ENCODE measurements around the gene HNRNPC. TPM values are rescaled to one million over a fixed set of nuclear protein-coding genes. Genes with fewer than 3 reads are reported as not detected.
"Not testable (repeated sequence)": the region's sequence is repeated elsewhere in the genome, so short reads cannot be mapped to it uniquely, and the experiment has no call there.

Gene HNRNPC
- total RNA-seq, 2 experiments from 2014 or later = 1,155 to 1,665 TPM

GRCh38 chr14:21272661-21273060, 3.4 kb upstream of the HNRNPC start:
- H3K27ac Mint-ChIP-seq; H3K4me3 Mint-ChIP-seq; H3K27me3 Mint-ChIP-seq; DNase-seq; H3K9me3 Mint-ChIP-seq (ENCODE audit: low read depth); intact Hi-C loops (cut with DNase I, micrococcal nuclease); ATAC-seq; CTCF ChIA-PET: not testable (repeated sequence)
- Mint-ChIP-seq H3K4me1 (peaks cover 11% of the 10 kb centered on the region), H3K36me3 (ENCODE audit: low read depth) (peaks cover 16% of the 10 kb centered on the region)
- POLR2A ChIA-PET = interaction anchor here (0.9 kb wide), 1 partner anchor 16 kb away, joined by 3 read pairs; no protein-coding TSS in a partner anchor

GRCh38 chr14:21268617-21269251, 508 bp downstream of the HNRNPC start:
- peak overlapping the region; percentile 100 for H3K27ac Mint-ChIP-seq
- intact Hi-C loops (cut with DNase I, micrococcal nuclease) = loop anchor here (1.0 to 10.0 kb wide), 15 partner anchors 36 to 1826 kb away; partner anchors contain the start of genes CHD8 (in 2 of the 2), SUPT16H (in 2 of the 2), TOX4 (in 2 of the 2) and ACIN1 (in 1 of the 2)
- POLR2A ChIA-PET = interaction anchor here (0.6 kb wide), 2 partner anchors 54 to 209 kb away, joined by 3 to 4 read pairs; no protein-coding TSS in a partner anchor
- ATAC-seq (no peak), DNase-seq (peak; percentile 55)
- H3K4me1 Mint-ChIP-seq = peaks cover 32% of the 10 kb centered on the region
- H3K27me3 Mint-ChIP-seq = no peaks in the 10 kb centered on the region
- no peaks in the 10 kb centered on the region for H3K9me3 Mint-ChIP-seq (ENCODE audit: low read depth)
- CTCF ChIA-PET = no interaction called here
- H3K36me3 Mint-ChIP-seq (ENCODE audit: low read depth) = peaks cover 54% of the 10 kb centered on the region
- peak overlapping the region; percentile 93 for H3K4me3 Mint-ChIP-seq

- Mint-ChIP-seq H3K9me3 (ENCODE audit: low read depth) (no peaks in the 10 kb centered on the region), H3K4me3 (peak overlapping the region; percentile 93), H3K27ac (peak overlapping the region; percentile 100), H3K4me1 (peaks cover 39% of the 10 kb centered on the region), H3K36me3 (ENCODE audit: low read depth) (peaks cover 61% of the 10 kb centered on the region), H3K27me3 (no peaks in the 10 kb centered on the region)
- CTCF ChIA-PET = no interaction called here
- no peak for ATAC-seq
- DNase-seq = no peak
- POLR2A ChIA-PET = interaction anchor here (0.6 to 1.9 kb wide), 4 partner anchors 11 to 209 kb away, joined by 3 to 5 read pairs (median 4); no protein-coding TSS in a partner anchor
- intact Hi-C loops (cut with DNase I, micrococcal nuclease) = loop anchor here (2.0 to 10.0 kb wide), 6 partner anchors 36 to 1827 kb away; partner anchors contain the start of genes ACIN1 (in 1 of the 2), ANG (in 1 of the 2), APEX1 (in 1 of the 2) and C14orf119 (in 1 of the 2)
Observed at GRCh38 chr14:21267886-21268616, 1.2 kb downstream of the HNRNPC start.

- Mint-ChIP-seq H3K9me3 (ENCODE audit: low read depth) (no peaks in the 10 kb centered on the region), H3K27me3 (no peaks in the 10 kb centered on the region), H3K36me3 (ENCODE audit: low read depth) (peaks cover 67% of the 10 kb centered on the region), H3K27ac (peak overlapping the region; percentile 100), H3K4me3 (peak overlapping the region; percentile 93), H3K4me1 (peaks cover 44% of the 10 kb centered on the region)
- ATAC-seq (no peak), DNase-seq (no peak)
- intact Hi-C loops (cut with DNase I, micrococcal nuclease) = loop anchor here (5.0 to 10.0 kb wide), 5 partner anchors 35 to 1827 kb away; partner anchors contain the start of genes ACIN1 (in 1 of the 2), ANG (in 1 of the 2), C14orf119 (in 1 of the 2) and RNASE4 (in 1 of the 2)
- ChIA-PET POLR2A (interaction anchor here (0.6 to 1.9 kb wide), 4 partner anchors 10 to 189 kb away, joined by 3 to 14 read pairs (median 4); no protein-coding TSS in a partner anchor), CTCF (no interaction called here)
Observed at GRCh38 chr14:21267431-21267845, 1.8 kb downstream of the HNRNPC start.

- Mint-ChIP-seq H3K4me3 (peak overlapping the region; percentile 93), H3K4me1 (peaks cover 63% of the 10 kb centered on the region), H3K9me3 (ENCODE audit: low read depth) (no peaks in the 10 kb centered on the region), H3K27me3 (no peaks in the 10 kb centered on the region), H3K27ac (peak overlapping the region; percentile 96), H3K36me3 (ENCODE audit: low read depth) (peaks cover 88% of the 10 kb centered on the region)
- POLR2A ChIA-PET = interaction anchor here (0.8 to 3.6 kb wide), 10 partner anchors 9 to 1243 kb away, joined by 3 to 28 read pairs (median 4); partner anchors contain the start of genes SALL2 and SUPT16H
- intact Hi-C loops (cut with DNase I, micrococcal nuclease) = loop anchor here (1.0 to 10.0 kb wide), 7 partner anchors 45 to 1831 kb away; partner anchors contain the start of genes SUPT16H (in 2 of the 2), ACIN1 (in 1 of the 2), ANG (in 1 of the 2) and C14orf119 (in 1 of the 2)
- peak; percentile 67 for ATAC-seq
- CTCF ChIA-PET = interaction anchor here (1.5 to 4.3 kb wide), 3 partner anchors 10 to 120 kb away, joined by 5 to 15 read pairs (median 6); no protein-coding TSS in a partner anchor
- no peak for DNase-seq
Observed at GRCh38 chr14:21264025-21264801, 5.0 kb downstream of the HNRNPC start.

- intact Hi-C loops (cut with DNase I, micrococcal nuclease) = loop anchor here (1.0 to 10.0 kb wide), 9 partner anchors 15 to 1831 kb away; partner anchors contain the start of genes SUPT16H (in 2 of the 2), ACIN1 (in 1 of the 2), ANG (in 1 of the 2) and C14orf119 (in 1 of the 2)
- Mint-ChIP-seq H3K27me3 (no peaks in the 10 kb centered on the region), H3K9me3 (ENCODE audit: low read depth) (no peaks in the 10 kb centered on the region), H3K4me3 (peak overlapping the region; percentile 93), H3K4me1 (peaks cover 71% of the 10 kb centered on the region), H3K36me3 (ENCODE audit: low read depth) (peaks cover 89% of the 10 kb centered on the region), H3K27ac (peak overlapping the region; percentile 96)
- POLR2A ChIA-PET = interaction anchor here (0.7 to 3.6 kb wide), 3 partner anchors 8 to 121 kb away, joined by 3 to 16 read pairs (median 4); partner anchors contain the start of gene SUPT16H
- CTCF ChIA-PET = interaction anchor here (4.3 kb wide), 1 partner anchor 9 kb away, joined by 15 read pairs; no protein-coding TSS in a partner anchor
- ATAC-seq = peak; percentile 6
- DNase-seq = no peak
Observed at GRCh38 chr14:21263284-21264024, 5.8 kb downstream of the HNRNPC start.

- ATAC-seq (no peak), DNase-seq (no peak)
- Mint-ChIP-seq H3K27me3 (no peaks in the 10 kb centered on the region), H3K27ac (peak overlapping the region; percentile 96), H3K9me3 (ENCODE audit: low read depth) (no peaks in the 10 kb centered on the region), H3K4me1 (peaks cover 80% of the 10 kb centered on the region), H3K36me3 (ENCODE audit: low read depth) (peaks cover 87% of the 10 kb centered on the region), H3K4me3 (peak overlapping the region; percentile 93)
- CTCF ChIA-PET = interaction anchor here (4.3 kb wide), 1 partner anchor 8 kb away, joined by 15 read pairs; no protein-coding TSS in a partner anchor
- POLR2A ChIA-PET = interaction anchor here (0.5 to 1.5 kb wide), 3 partner anchors 22 to 190 kb away, joined by 3 to 6 read pairs (median 3); partner anchors contain the start of gene SUPT16H
- intact Hi-C loops (cut with DNase I, micrococcal nuclease) = loop anchor here (2.0 to 10.0 kb wide), 5 partner anchors 14 to 1832 kb away; partner anchors contain the start of genes ACIN1 (in 1 of the 2), ANG (in 1 of the 2), C14orf119 (in 1 of the 2) and RNASE4 (in 1 of the 2)
Observed at GRCh38 chr14:21262410-21262809, 6.8 kb downstream of the HNRNPC start.

- Mint-ChIP-seq H3K9me3 (ENCODE audit: low read depth) (no peaks in the 10 kb centered on the region), H3K4me1 (peaks cover 86% of the 10 kb centered on the region), H3K36me3 (ENCODE audit: low read depth) (peaks cover 89% of the 10 kb centered on the region), H3K4me3 (peak overlapping the region; percentile 93), H3K27ac (peak overlapping the region; percentile 96), H3K27me3 (no peaks in the 10 kb centered on the region)
- no peak for DNase-seq
- ATAC-seq = no peak
- POLR2A ChIA-PET = interaction anchor here (0.5 to 1.5 kb wide), 3 partner anchors 21 to 123 kb away, joined by 3 to 12 read pairs (median 6); partner anchors contain the start of gene SUPT16H
- CTCF ChIA-PET = interaction anchor here (0.7 kb wide), 1 partner anchor 17 kb away, joined by 3 read pairs; no protein-coding TSS in a partner anchor
- intact Hi-C loops (cut with DNase I, micrococcal nuclease) = loop anchor here (2.0 to 10.0 kb wide), 5 partner anchors 13 to 1833 kb away; partner anchors contain the start of genes ACIN1 (in 1 of the 2), ANG (in 1 of the 2), C14orf119 (in 1 of the 2) and RNASE4 (in 1 of the 2)
Observed at GRCh38 chr14:21261824-21262223, 7.4 kb downstream of the HNRNPC start.

GRCh38 chr14:21258889-21259787, 10.1 kb downstream of the HNRNPC start:
- Mint-ChIP-seq H3K36me3 (ENCODE audit: low read depth) (peaks cover 84% of the 10 kb centered on the region), H3K27me3 (no peaks in the 10 kb centered on the region), H3K4me1 (peaks cover 86% of the 10 kb centered on the region), H3K4me3 (peak overlapping the region; percentile 51), H3K9me3 (ENCODE audit: low read depth) (no peaks in the 10 kb centered on the region), H3K27ac (peak overlapping the region; percentile 83)
- ChIA-PET CTCF (interaction anchor here (1.0 to 2.4 kb wide), 2 partner anchors 12 to 18 kb away, joined by 3 to 8 read pairs; no protein-coding TSS in a partner anchor), POLR2A (interaction anchor here (0.8 kb wide), 1 partner anchor 35 kb away, joined by 3 read pairs; no protein-coding TSS in a partner anchor)
- intact Hi-C loops (cut with DNase I, micrococcal nuclease) = no loop called here
- ATAC-seq = no peak
- no peak for DNase-seq

All from activated CD4-positive, alpha-beta T cell treated with anti-CD3 and anti-CD28 coated beads for 36 hours (primary cell).